Hematopoietic multipotent progenitor cell treated with erythropoietin and hydrocortisone succinate and interleukin-3 and kit ligand, for 6 days (in vitro differentiated cells): ENCODE results near the gene APOC1.

ENCODE experiments used
- DNase-seq: peaks from one replicate; pipeline ENCODE4 v3.0.0-alpha.2; 2015

The APOC1 gene

GRCh38 chr19:44957526-44957925 is 43.1 kb downstream of the APOC1 start:
- DNase-seq, result no peak

- no peak for DNase-seq
Measured at GRCh38 chr19:44958090-44958489, 43.7 kb downstream of the APOC1 start.

- DNase-seq, result no peak
Measured at GRCh38 chr19:44959691-44960090, 45.3 kb downstream of the APOC1 start.

GRCh38 chr19:44960906-44961728 is 46.7 kb downstream of the APOC1 start:
- DNase-seq, result no peak

GRCh38 chr19:44961821-44962220 is 47.4 kb downstream of the APOC1 start:
- DNase-seq, result no peak

- no peak for DNase-seq
Measured at GRCh38 chr19:44968118-44968517, 53.7 kb downstream of the APOC1 start.

GRCh38 chr19:44968670-44969069 is 54.3 kb downstream of the APOC1 start:
- DNase-seq, result no peak
